Measurements from ENCODE around the gene UGT1A4. TPM values are rescaled to one million over a fixed set of nuclear protein-coding genes. Genes with fewer than 3 reads are reported as not detected.

The UGT1A4 gene
- total RNA-seq, 1 experiment from 2014 or later = not detected

DNA sequence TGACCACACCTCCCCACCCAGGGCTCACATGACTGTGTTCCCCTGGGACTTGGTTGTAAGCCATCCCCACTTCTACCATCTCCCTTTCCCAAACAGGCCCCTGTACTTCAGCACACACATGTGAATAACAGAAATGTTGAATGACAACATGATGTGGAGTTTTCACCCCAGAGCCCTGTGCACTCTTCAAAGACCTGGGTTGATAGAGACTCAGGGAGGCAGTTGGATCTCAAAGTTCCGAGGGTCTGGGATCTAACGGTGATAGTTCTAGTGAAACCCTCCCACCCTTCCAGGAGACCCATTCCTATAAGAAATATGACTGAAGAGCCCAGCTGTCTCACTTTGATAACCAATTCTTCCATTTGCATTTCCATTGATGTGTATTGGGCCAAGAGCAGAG lies 59.5 kb downstream of the UGT1A4 start, which contains the start of gene MROH2A:
Gene MROH2A, plus strand, starts transcription at position 301 of the 400 bp plus-strand sequence. CDS start 1,029 bp downstream, outside the sequence.
- Mint-ChIP-seq H3K9me3 (peaks cover 14 to 21% of the 10 kb centered on the region in 2 experiments; a peak in 4 of 5 replicates), H3K36me3 (ENCODE audit: insufficient read depth in 1 of 3, low read depth in 3 of 3) (peaks cover 1 to 4% (median 3%) of the 10 kb centered on the region in 3 experiments; a peak in 4 of 7 replicates), H3K27ac (no peak within 1 kb of the TSS), H3K4me3 (no peak within 1 kb of the TSS), H3K27me3 (ENCODE audit: low read depth) (peaks cover 9% of the 10 kb centered on the region; the same call in 1 of the 2 replicates), H3K4me1 (no peaks in the 10 kb centered on the region)
- H4K20me1 ChIP-seq (ENCODE audit: control insufficient read depth, insufficient read depth, insufficient read length) = no peaks in the 10 kb centered on the region
- no peak within 1 kb of the TSS for H4K91ac ChIP-seq (ENCODE audit: insufficient read length, low read depth, low read length)
- no peak within 1 kb of the TSS for H2AFZ ChIP-seq (ENCODE audit: low read length)
- peaks cover 4% of the 10 kb centered on the region for H3K9me3 ChIP-seq (ENCODE audit: control insufficient read depth, low read depth, low read length)
- H3K23me2 ChIP-seq (ENCODE audit: insufficient read length, low read depth, low read length, poor library complexity, severe bottlenecking) = no peaks in the 10 kb centered on the region
- H4K5ac ChIP-seq (ENCODE audit: insufficient read length, low read depth, low read length) = no peak within 1 kb of the TSS
- H3T11ph ChIP-seq (ENCODE audit: low read length) = no peak within 1 kb of the TSS
- H4K8ac ChIP-seq (replicated peaks; ENCODE audit: insufficient read length, low read depth, low read length) = no peak within 1 kb of the TSS
- H3K9ac ChIP-seq (ENCODE audit: extremely low read depth, insufficient read length, low read length) = no peak within 1 kb of the TSS
- TF ChIP-seq, protein P1, sequence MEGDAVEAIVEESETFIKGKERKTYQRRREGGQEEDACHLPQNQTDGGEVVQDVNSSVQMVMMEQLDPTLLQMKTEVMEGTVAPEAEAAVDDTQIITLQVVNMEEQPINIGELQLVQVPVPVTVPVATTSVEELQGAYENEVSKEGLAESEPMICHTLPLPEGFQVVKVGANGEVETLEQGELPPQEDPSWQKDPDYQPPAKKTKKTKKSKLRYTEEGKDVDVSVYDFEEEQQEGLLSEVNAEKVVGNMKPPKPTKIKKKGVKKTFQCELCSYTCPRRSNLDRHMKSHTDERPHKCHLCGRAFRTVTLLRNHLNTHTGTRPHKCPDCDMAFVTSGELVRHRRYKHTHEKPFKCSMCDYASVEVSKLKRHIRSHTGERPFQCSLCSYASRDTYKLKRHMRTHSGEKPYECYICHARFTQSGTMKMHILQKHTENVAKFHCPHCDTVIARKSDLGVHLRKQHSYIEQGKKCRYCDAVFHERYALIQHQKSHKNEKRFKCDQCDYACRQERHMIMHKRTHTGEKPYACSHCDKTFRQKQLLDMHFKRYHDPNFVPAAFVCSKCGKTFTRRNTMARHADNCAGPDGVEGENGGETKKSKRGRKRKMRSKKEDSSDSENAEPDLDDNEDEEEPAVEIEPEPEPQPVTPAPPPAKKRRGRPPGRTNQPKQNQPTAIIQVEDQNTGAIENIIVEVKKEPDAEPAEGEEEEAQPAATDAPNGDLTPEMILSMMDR (conservative IDR thresholded peaks at IDR 0.05) = no peak
- H2BK120ac ChIP-seq (ENCODE audit: low read depth, low read length, poor library complexity, severe bottlenecking) = no peak within 1 kb of the TSS
- WGBS (ENCODE audit: extremely low coverage, insufficient read length, low lambda C conversion rate) = no CpG with 5 or more reads among the region's 2 CpGs
- no peaks in the 10 kb centered on the region for H3K79me2 ChIP-seq (ENCODE audit: insufficient read depth, low read length)
- H2BK12ac ChIP-seq (ENCODE audit: insufficient read length, low read depth, low read length) = no peak within 1 kb of the TSS
- H3K4me1 ChIP-seq (ENCODE audit: insufficient read depth, low read length) = no peaks in the 10 kb centered on the region
- H3K23ac ChIP-seq (ENCODE audit: insufficient read length, low read depth, low read length) = no peak within 1 kb of the TSS
- H3K4ac ChIP-seq (ENCODE audit: low read depth, low read length) = no peak within 1 kb of the TSS
- no peaks in the 10 kb centered on the region for H3K27me3 ChIP-seq (ENCODE audit: insufficient read depth, low read length)
- no peak within 1 kb of the TSS for H3K56ac ChIP-seq (ENCODE audit: insufficient read length, low read depth, low read length)
- no peak within 1 kb of the TSS for H2BK20ac ChIP-seq (ENCODE audit: low read depth, low read length, poor library complexity, severe bottlenecking)
- H3K4me2 ChIP-seq (ENCODE audit: insufficient read depth, insufficient read length, low read length) = no peak within 1 kb of the TSS
- H2BK5ac ChIP-seq (ENCODE audit: insufficient read length, low read length) = no peak within 1 kb of the TSS
- no peak within 1 kb of the TSS for H3K27ac ChIP-seq (ENCODE audit: insufficient read length, low read depth, low read length)
- no peak within 1 kb of the TSS for H3K14ac ChIP-seq (ENCODE audit: insufficient read depth, low read length)
- H3K18ac ChIP-seq (ENCODE audit: insufficient read length, low read depth, low read length) = no peak within 1 kb of the TSS
- H3K79me1 ChIP-seq (ENCODE audit: insufficient read depth, low read depth, low read length, poor library complexity, severe bottlenecking) = no peaks in the 10 kb centered on the region
- H2AK5ac ChIP-seq (ENCODE audit: insufficient read length, low read length) = no peak within 1 kb of the TSS
- H2BK15ac ChIP-seq (ENCODE audit: low read depth, low read length) = no peak within 1 kb of the TSS
- DNase-seq = no peak
